Endothelial cell of umbilical vein (primary cell): ENCODE measurements around the gene ZFAND2B.
"Not testable (repeated sequence)": the region's sequence is repeated elsewhere in the genome, so short reads cannot be mapped to it uniquely, and the experiment has no call there.

ENCODE experiments used
- CTCF ChIP-seq, 2 donors: IDR thresholded peaks; 1 replicate in 1 of 2; 2 replicates in 1 of 2; pipeline ENCODE4 v1.5.1; 2011; ENCODE audit warnings: low read length in 2 of 2, mild to moderate bottlenecking in 2 of 2, moderate library complexity in 2 of 2, control low read depth in 1 of 2, inconsistent platforms in 1 of 2, low read depth in 1 of 2; ENCODE audit not compliant: insufficient read depth in 1 of 2; ENCODE audit errors: extremely low read depth in 1 of 2
- EZH2 ChIP-seq: IDR thresholded peaks from 2 replicates; pipeline ENCODE4 v1.6.1; 2012; ENCODE audit warnings: borderline replicate concordance, low read depth, mild to moderate bottlenecking, moderate library complexity, low read length, inconsistent platforms; ENCODE audit not compliant: severe bottlenecking
- FOS ChIP-seq: IDR thresholded peaks from 2 replicates; pipeline ENCODE4 v1.6.1; 2011; ENCODE audit warnings: mild to moderate bottlenecking, low read length, moderate library complexity, borderline replicate concordance; ENCODE audit not compliant: insufficient read depth
- GATA2 ChIP-seq: IDR thresholded peaks from 2 replicates; pipeline ENCODE4 v1.7.0; 2011; ENCODE audit warnings: low read depth, mild to moderate bottlenecking, moderate library complexity, mixed read lengths, low read length; ENCODE audit not compliant: insufficient read length, insufficient read depth
- JUN ChIP-seq: IDR thresholded peaks from 2 replicates; pipeline ENCODE4 v1.6.1; 2011; ENCODE audit warnings: borderline replicate concordance, low read depth; ENCODE audit not compliant: insufficient read length, insufficient read depth
- MYC ChIP-seq: IDR thresholded peaks from one replicate; pipeline ENCODE4 v1.6.1; 2011; ENCODE audit warnings: mild to moderate bottlenecking, low read depth, low read length
- POLR2A ChIP-seq: IDR thresholded peaks from 2 replicates; pipeline ENCODE4 v1.6.1; 2012; ENCODE audit warnings: low read depth, mild to moderate bottlenecking, control low read depth, low read length
- POLR2AphosphoS5 ChIP-seq: IDR thresholded peaks from 2 replicates; pipeline ENCODE4 v1.6.1; 2012; ENCODE audit warnings: low read depth, mild to moderate bottlenecking, control low read depth, low read length, moderate library complexity; ENCODE audit not compliant: insufficient read depth
- TF ChIP-seq, protein P1 (sequence below): IDR thresholded peaks from 2 replicates; pipeline ENCODE4 v1.6.1; 2011; ENCODE audit not compliant: insufficient read depth, insufficient read length

DNA sequence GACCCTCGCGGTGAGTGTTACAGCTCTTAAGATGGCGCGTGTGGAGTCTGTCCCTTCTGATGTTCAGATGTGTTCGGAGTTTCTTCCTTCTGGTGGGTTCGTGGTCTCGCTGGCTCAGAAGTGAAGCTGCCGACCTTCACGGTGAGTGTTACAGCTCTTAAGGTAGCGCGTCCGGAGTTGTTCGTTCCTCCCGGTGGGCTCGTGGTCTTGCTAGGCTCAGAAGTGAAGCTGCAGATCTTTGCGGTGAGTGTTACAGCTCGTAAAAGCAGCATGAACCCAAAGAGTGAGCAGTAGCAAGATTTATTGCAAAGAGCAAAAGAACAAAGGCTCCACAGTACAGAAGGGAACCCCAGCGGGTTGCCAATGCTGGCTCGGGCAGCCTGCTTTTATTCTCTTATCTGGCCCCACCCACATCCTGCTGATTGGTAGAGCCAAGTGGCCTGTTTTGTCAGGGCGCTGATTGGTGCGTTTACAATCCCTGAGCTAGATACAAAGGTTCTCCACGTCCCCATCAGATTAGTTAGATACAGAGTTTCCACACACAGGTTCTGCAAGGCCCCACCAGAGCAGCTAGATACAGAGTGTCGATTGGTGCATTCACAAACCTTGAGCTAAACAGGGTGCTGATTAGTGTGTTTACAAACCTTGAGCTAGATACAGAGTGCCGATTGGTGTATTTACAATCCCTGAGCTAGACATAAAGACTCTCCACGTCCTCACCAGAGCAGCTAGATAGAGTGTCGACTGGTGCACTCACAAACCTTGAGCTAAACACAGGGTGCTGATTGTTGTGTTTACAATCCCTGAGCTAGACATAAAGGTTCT is 5.9 kb upstream of the ZFAND2B start:
- TF ChIP-seq EZH2; CTCF (IDR thresholded peaks at IDR 0.05; ENCODE audit: extremely low read depth in 1 of 2, insufficient read depth in 1 of 2, low read depth in 1 of 2, low read length in 2 of 2); POLR2AphosphoS5; POLR2A; MYC; JUN; FOS; GATA2: not testable (repeated sequence)
- TF ChIP-seq, protein P1, sequence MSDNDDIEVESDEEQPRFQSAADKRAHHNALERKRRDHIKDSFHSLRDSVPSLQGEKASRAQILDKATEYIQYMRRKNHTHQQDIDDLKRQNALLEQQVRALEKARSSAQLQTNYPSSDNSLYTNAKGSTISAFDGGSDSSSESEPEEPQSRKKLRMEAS = not testable (repeated sequence)
